HG03097 (cell line): Measurements from ENCODE around the gene BRSK1.

Experiments
- ATAC-seq: cut with Tn5 transposase; IDR thresholded peaks from one replicate; pipeline ENCODE4 v1.9.1; 2021; ENCODE audit not compliant: unreplicated experiment, low FRiP score

BRSK1 gene

DNA sequence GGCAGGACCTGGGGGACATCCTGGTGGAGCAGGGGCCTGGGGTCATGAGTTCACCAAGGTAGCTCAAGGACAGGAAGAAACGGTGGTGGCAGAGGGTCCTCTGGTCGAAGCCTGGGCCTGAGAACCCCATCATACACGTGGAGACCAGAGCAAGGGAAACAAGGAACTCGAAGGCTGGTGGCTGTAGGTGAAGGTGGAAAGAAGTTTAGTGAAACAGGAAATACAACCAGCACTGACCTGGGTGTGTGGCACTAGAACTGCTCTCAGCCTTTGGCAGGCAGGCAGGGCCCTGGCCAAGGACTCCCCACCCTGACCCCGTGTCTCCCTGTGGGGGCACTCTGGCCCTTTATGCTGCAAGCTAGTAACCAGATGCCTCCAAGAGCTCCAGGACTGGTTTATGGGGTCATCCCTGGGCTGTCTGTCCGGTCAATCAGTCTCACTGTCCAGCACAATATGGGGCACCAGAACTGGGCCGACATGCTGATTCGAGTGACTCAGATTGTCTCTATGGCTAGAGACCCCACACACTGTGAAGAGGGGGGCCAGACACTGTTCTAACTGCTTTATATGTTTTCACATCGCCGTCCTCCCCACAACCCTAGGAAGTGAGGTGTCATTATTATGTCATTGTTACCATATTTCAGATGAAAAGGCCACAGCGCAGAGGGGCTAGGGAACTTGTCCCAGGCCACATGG lies 67.0 kb downstream of the BRSK1 start:
- no peak for ATAC-seq

DNA sequence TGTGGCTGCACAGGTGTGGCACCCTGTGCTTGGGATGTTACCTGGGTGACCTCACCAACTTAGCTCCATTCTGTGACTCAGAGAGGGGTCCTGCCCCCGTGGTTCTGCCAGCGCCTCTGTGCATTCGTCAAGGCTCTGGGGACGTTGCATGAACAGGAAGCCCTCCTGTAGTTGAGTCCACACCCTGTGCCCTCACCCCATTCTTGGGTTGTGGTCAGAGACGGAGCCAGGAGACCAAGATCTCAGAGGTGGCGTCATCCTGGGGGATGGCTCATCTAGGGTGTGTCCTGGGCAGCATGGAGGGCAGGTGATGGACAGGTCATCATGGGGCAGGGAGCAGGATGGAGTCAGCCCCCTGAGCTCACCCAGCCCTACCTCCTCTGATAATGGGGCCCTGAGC lies 68.2 kb downstream of the BRSK1 start:
- ATAC-seq: no peak

DNA sequence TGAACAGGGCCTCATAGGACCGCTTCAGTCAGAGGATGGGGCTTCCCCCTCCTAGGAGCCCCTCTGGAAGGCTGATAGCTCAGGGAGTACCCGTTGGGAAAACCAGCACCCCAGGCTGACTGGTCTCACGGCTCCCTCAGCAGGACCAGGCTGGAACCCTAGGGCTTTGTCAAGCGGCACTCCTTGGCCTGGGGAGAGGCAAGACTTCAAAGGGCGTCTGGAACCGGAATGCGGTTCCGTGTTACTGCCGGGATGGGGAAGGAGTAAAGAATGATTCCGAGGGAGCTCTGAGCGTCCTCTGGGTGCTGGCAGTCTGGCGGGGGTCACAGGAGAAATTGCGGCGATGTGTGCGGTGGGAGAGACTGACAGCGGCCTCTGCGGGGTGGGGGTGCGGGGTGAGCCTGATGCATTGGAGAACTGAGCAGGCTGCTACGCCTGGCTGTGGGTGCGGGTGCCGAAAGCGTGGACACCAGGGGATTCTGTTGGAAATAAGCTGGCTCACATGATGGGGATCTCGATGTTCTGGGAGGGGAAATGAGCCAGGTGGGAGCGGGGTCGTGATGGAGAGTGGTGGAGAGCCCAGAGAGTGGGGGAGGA lies 68.8 kb downstream of the BRSK1 start:
- ATAC-seq: no peak

DNA sequence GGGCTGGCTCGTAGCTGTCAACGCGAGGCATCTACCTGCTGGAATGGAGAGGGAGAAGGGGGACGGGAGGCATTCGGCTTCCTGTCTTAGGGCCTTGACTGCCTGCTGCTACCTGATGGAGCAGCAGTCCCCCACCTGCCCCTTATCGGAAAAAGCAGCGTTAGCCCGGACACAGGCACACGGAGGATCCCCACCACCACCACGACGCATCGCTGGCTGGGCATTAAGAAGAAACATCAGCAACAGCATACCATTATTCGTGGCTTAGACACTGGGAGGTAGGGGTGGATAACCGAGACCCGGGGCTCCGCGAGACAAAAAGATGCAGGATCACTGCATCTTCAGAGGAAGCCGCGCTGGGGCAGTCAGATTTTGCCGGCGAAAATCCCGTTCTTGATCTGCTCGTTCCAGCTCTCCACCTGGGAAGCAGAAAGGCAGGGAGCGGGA lies 69.6 kb downstream of the BRSK1 start:
- no peak for ATAC-seq

DNA sequence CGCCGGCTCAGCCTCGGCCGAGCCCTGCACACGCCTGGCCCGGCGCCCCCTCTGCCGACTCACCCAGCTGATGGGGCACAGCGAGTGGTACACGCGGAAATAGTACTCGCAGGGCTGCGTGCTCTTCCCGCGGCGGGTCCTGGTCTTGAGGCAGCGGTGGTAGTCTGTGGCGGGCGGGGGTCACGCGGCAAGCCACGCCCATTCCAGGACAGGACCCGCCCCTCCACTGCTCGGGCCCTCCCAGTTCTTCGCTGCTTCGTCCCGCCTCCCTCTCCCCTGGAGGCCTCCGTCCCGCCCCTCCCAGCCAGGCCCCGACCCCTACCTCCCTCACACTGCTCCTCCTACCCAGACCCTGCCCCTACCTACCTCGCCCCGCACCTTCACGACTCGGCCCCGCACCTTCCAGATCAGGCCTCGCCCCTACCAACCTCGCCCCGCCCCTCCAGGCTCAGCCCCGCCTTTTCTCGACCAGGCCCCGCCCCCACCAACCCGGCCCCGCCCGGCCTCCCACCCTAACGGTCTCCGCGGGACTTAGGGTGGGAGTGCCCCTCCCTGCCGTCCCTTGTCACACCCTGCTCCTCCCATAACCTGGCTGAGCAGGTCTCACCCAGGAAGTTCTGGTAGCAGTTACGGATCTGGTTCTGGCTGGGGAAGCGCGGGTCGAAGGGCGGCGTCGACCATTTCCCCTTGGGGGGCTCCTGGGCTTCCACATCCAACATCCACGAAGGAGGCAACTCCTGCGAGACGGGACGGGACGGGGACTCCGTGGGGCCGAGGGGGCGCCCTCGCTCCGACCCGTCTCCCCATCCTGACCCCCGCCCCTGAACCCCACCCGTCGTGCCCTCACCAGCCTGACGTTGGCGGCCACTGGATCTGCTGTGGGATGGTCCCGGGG lies 70.3 kb downstream of the BRSK1 start:
- ATAC-seq: no peak

DNA sequence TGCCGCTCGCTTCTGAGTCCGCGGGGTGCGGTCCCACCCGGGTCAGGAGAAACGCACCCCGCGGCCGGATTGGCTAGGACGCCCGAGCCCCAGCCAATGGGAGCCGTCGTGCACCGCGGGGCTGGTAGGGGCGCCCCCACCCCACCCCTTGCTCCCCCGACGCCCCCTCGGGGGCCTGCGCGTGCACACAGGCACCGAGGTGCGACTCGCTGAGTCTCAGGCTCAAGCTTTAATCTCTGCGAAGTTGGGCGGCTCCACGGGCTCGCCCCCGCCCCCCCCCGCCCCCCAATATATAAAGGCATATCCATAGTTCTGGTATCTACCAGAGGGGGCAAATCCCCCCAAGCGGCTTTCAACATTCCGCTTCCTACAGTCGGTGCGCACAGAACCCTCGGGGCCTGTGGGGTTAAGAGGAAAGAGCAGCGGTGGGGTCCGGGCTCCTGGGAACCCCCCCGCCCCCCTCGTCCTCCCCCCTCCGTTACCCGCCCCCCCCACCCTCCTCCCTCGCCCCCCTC lies 71.0 kb downstream of the BRSK1 start, which contains the start of gene COX6B2:
Gene COX6B2 (minus strand): TSS at position 22 of the 515 bp plus-strand sequence. CDS start 198 bp downstream, outside the sequence.
- no peak for ATAC-seq

DNA sequence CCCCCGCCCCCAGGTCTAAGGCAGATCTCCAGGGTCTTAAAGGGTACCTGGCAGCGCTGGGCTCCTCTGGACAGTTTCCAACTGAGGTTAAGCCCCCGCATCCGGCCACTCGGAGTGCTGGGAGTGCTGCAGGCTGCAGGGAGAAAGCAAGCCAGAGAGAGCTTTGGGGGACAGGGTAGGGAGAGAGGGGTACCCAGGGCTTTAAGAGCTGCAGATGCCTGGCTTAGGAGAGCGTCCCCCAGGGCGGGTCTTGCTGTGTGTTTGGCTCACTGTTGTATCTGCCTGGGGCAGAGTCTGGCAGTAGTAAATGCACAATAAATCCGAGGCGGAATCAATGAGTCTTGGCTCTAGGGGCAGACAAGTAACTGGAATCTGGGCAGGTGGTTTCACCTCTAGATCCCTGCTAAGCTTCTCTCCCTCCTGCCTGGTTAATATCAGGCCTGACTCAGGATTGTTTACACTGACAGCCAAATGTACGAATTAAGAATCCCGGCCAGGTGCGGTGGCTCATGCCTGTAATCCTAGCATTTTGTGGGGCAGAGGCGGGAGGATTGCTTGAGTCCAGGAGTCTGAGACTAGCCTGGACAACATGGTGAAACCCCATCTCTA lies 71.5 kb downstream of the BRSK1 start:
- no peak for ATAC-seq

DNA sequence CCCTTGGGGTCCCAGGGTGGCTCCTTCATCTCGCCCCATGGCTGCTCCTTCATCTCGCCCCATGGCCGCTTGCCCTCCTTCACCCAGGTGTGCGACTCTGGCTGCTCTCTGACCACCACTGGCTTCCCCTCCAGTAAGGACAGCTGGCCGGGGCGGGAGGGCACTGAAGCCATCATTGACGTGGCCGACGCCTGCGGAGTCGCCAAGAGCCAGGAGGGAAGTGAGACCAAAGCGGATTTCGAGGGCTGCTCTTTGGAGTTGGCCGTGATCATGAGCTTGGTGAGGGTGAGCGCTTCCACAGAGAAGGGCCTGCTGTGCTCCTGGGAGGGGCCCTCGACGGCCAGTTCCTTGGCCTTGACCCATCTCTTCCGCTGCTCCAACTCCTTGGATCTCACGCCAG lies 74.7 kb downstream of the BRSK1 start:
- ATAC-seq: no peak

DNA sequence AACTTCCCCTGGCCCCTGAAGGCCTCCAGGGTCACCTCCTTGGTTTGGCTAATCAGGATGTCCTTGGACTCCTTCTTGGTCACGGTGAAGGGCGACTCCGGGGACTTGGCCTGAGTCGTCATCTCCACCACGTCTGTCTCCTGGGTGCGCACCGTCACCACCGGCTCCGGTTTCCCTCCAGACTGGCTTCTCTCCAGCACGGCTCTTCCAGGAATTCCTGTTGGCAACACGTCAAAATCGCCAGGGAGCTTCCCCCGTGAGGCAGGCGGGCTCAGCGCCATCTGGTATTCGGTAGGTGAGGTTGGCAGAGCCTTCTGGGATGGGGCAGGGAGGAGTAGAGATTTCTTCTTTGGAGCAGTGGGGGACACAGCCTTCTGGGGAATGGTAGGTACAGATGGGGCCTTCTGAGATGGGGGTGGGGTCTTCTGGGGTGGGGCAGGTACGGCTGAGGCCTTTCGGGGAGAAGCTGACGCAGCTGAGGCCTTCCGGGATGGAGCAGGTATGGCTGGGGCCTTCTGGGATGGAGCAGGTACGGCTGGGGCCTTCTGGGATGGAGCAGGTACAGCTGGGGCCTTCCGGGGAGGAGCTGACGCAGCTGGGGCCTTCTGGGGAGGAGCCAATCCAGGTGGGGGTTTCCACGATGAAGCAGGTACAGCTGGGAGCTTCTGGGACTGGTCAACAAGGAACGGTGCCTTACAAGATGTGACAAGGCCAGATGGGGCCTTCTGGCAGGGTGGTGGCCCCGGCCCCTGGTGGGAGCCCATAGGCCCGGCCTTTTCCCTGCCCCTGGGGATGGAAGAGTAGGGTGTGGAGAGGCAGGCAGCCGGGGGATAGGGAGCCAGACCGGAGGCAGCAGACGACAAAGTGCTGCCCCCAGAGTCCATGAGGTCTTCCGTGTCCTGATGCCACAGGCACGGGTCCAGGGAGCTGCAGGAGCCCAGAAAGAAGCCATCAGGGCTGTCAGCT lies 75.4 kb downstream of the BRSK1 start:
- no peak for ATAC-seq

DNA sequence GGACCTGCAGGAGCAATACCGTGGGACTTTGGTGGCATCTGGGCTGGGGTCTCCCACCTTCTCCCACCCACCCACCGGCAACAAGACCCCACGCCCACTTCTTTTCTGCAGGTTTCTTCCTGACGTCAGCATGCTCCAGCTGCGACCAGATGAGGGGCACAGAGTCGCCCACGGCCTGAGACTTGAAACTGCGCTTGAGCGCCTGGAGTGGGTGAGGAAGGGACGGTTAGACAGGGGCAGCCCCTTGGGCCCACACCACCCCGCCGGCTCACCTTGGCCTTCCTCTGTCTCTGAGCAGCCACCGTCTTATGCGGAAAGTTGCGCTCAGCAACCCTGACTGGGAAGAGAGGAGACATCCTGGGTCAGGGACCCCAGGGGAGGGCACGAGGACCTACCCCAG lies 77.1 kb downstream of the BRSK1 start:
- ATAC-seq: no peak
